ENCODE results near the gene EPSTI1. TPM values are rescaled to one million over a fixed set of nuclear protein-coding genes. Genes with fewer than 3 reads are reported as not detected.
A peak's percentile ranks its signal among the peaks of the same experiment; 100 is the strongest.

Gene EPSTI1
- polyA plus RNA-seq, 1 of the 3 experiments (the other 2 are of a cell fraction) = 0.02 TPM

GRCh38 chr13:42990291-42991232 is 1.5 kb downstream of the EPSTI1 start:
- Histone ChIP-seq H3K27ac (ENCODE audit: low read depth in 2 of 2, low read length in 1 of 2) (no peak overlapping the region), H3K9me2 (no peaks in the 10 kb centered on the region), H4K20me1 (ENCODE audit: insufficient read depth) (no peaks in the 10 kb centered on the region), H3K79me2 (ENCODE audit: insufficient read depth) (no peaks in the 10 kb centered on the region), H3K9me3 (no peaks in the 10 kb centered on the region), H2AFZ (ENCODE audit: low read depth) (no peak overlapping the region), H3K9ac (no peak overlapping the region), H3F3A (replicated peaks; ENCODE audit: insufficient read depth) (no peaks in the 10 kb centered on the region), H3K4me1 (ENCODE audit: control insufficient read depth in 1 of 2, insufficient read depth in 2 of 2, low read depth in 1 of 2, low read length in 1 of 2) (peaks cover 0 to 5% of the 10 kb centered on the region in 2 experiments; a peak in 1 of 4 replicates), H3K36me3 (replicated peaks in 1 of 2; ENCODE audit: control insufficient read depth in 1 of 2, insufficient read depth in 2 of 2, low read length in 1 of 2) (no peaks in the 10 kb centered on the region), H3K4me3 (ENCODE audit: low read depth in 2 of 2, low read length in 1 of 2) (no peak overlapping the region), H3K27me3 (ENCODE audit: insufficient read depth) (no peaks in the 10 kb centered on the region), H3K4me2 (no peak overlapping the region)
- peak; percentile 38 for DNase-seq
- POLR2A ChIA-PET = no interaction called here
- no peak for TF ChIP-seq IRF3 (IDR thresholded peaks at IDR 0.05; ENCODE audit: low read depth, low read length)
- no peak for TF ChIP-seq USF1 (IDR thresholded peaks at IDR 0.05; ENCODE audit: borderline replicate concordance, low read depth)
- no peak for TF ChIP-seq EZH2phosphoT487 (IDR thresholded peaks at IDR 0.05; ENCODE audit: borderline replicate concordance, low read depth)
- no peak for TF ChIP-seq CHD2 (IDR thresholded peaks at IDR 0.05; ENCODE audit: low read length, partially characterized antibody)
- no peak for TF ChIP-seq YY1 (IDR thresholded peaks at IDR 0.05; ENCODE audit: low read depth)
- no peak for TF ChIP-seq ELF1 (IDR thresholded peaks at IDR 0.05)
- no peak for TF ChIP-seq JUND (IDR thresholded peaks at IDR 0.05)
- TF ChIP-seq CTCF (IDR thresholded peaks at IDR 0.05) = no peak
- no peak for TF ChIP-seq RAD21 (IDR thresholded peaks at IDR 0.05; ENCODE audit: low read length)
- no peak for TF ChIP-seq FOXM1 (IDR thresholded peaks at IDR 0.05; ENCODE audit: low read depth)
- no peak for TF ChIP-seq MXI1 (IDR thresholded peaks at IDR 0.05; ENCODE audit: low read depth, low read length)
- TF ChIP-seq POLR2AphosphoS5 (IDR thresholded peaks at IDR 0.05; ENCODE audit: low read depth, low read length) = no peak
- no peak for TF ChIP-seq SIN3A (IDR thresholded peaks at IDR 0.05; ENCODE audit: borderline replicate concordance, low read depth, low read length)
- no peak for TF ChIP-seq USF2 (IDR thresholded peaks at IDR 0.05; ENCODE audit: borderline replicate concordance, low read depth, low read length)
- no peak for TF ChIP-seq RCOR1 (IDR thresholded peaks at IDR 0.05; ENCODE audit: low read length)
- no peak for TF ChIP-seq NRF1 (IDR thresholded peaks at IDR 0.05; ENCODE audit: low read depth, low read length)
- TF ChIP-seq RFX5 (IDR thresholded peaks at IDR 0.05; ENCODE audit: low read length) = no peak
- TF ChIP-seq FOXJ3 (CRISPR knock-in tag; IDR thresholded peaks at IDR 0.05) = no peak
- no peak for TF ChIP-seq GABPA (IDR thresholded peaks at IDR 0.05; ENCODE audit: low read depth)
- WGBS (ENCODE audit: low lambda C conversion rate) = 83% methylated on average over 10 of the region's 10 CpGs
- CTCF ChIA-PET = interaction anchor here (0.6 to 0.7 kb wide), 2 partner anchors 250 to 798 kb away, joined by 3 read pairs; no protein-coding TSS in a partner anchor
